ENCODE results near the gene CRYGA.
"Not testable (repeated sequence)": the region's sequence is repeated elsewhere in the genome, so short reads cannot be mapped to it uniquely, and the experiment has no call there.

GRCh38 chr2:208112273-208112745 is 51.1 kb downstream of the CRYGA start:
- not testable (repeated sequence) for TF ChIP-seq SP1 (CRISPR knock-in tag; conservative IDR thresholded peaks at IDR 0.05); NFE2L1 (CRISPR knock-in tag; IDR thresholded peaks at IDR 0.05); CTCF (IDR thresholded peaks at IDR 0.05); TP53 (CRISPR knock-in tag; IDR thresholded peaks at IDR 0.05); NFYB (CRISPR knock-in tag; conservative IDR thresholded peaks at IDR 0.05; ENCODE audit: low read depth); IRF2 (CRISPR knock-in tag; IDR thresholded peaks at IDR 0.05; ENCODE audit: borderline replicate concordance, low read depth); PRDM15 (CRISPR knock-in tag; IDR thresholded peaks at IDR 0.05)
